Nephron (organoid): Measurements from ENCODE around the gene DMAP1.

Source experiments
- H3K27ac Mint-ChIP-seq, 3 experiments: 2 replicates each; pipeline ENCODE4 v1.8.0; 2020; ENCODE audit warnings: mixed read lengths in 3 of 3, mild to moderate bottlenecking in 2 of 3, moderate library complexity in 1 of 3
- H3K27me3 Mint-ChIP-seq: 2 replicates; pipeline ENCODE4 v1.8.0; 2021; ENCODE audit warnings: low read depth, mild to moderate bottlenecking, moderate library complexity, mixed read lengths
- H3K36me3 Mint-ChIP-seq: 2 replicates; pipeline ENCODE4 v1.8.0; 2020; ENCODE audit warnings: low read depth, mixed read lengths
- H3K4me1 Mint-ChIP-seq: 2 replicates; pipeline ENCODE4 v1.8.0; 2020; ENCODE audit warnings: mixed read lengths
- H3K4me3 Mint-ChIP-seq, 3 experiments: 2 replicates each; pipeline ENCODE4 v1.8.0; 2020; ENCODE audit warnings: mild to moderate bottlenecking in 3 of 3, mixed read lengths in 3 of 3, moderate library complexity in 2 of 3
- H3K9me3 Mint-ChIP-seq: 2 replicates; pipeline ENCODE4 v1.8.0; 2020; ENCODE audit warnings: mixed read lengths
- CTCF ChIP-seq, 3 experiments: fragments of 200-600 bp; sonication (generic); IDR thresholded peaks; one replicate each; pipeline ENCODE4 v1.5.0; 2021; ENCODE audit warnings: antibody characterized with exemption in 3 of 3; ENCODE audit not compliant: unreplicated experiment in 3 of 3

Gene DMAP1

GRCh38 chr1:44223187-44223610, 9.9 kb downstream of the DMAP1 start:
- Mint-ChIP-seq H3K4me3 (no peak overlapping the region), H3K27me3 (no peaks in the 10 kb centered on the region), H3K27ac (peak overlapping the region in 1 of 3 experiments; percentile 8), H3K4me1 (peaks cover 12% of the 10 kb centered on the region), H3K36me3 (peaks cover 54% of the 10 kb centered on the region), H3K9me3 (no peaks in the 10 kb centered on the region)
- TF ChIP-seq CTCF (IDR thresholded peaks at IDR 0.05; ENCODE audit: unreplicated experiment in 3 of 3), result no peak

- Mint-ChIP-seq H3K36me3 (peaks cover 45% of the 10 kb centered on the region), H3K27me3 (no peaks in the 10 kb centered on the region), H3K27ac (no peak overlapping the region), H3K9me3 (no peaks in the 10 kb centered on the region), H3K4me3 (no peak overlapping the region), H3K4me1 (peaks cover 12% of the 10 kb centered on the region)
- TF ChIP-seq CTCF (IDR thresholded peaks at IDR 0.05; ENCODE audit: unreplicated experiment in 3 of 3), result no peak
Measured at GRCh38 chr1:44225761-44226160, 12.5 kb downstream of the DMAP1 start.

- Mint-ChIP-seq H3K9me3 (no peaks in the 10 kb centered on the region), H3K27ac (no peak overlapping the region), H3K4me1 (peaks cover 12% of the 10 kb centered on the region), H3K4me3 (no peak overlapping the region), H3K36me3 (peaks cover 52% of the 10 kb centered on the region), H3K27me3 (no peaks in the 10 kb centered on the region)
- no peak for TF ChIP-seq CTCF (IDR thresholded peaks at IDR 0.05; ENCODE audit: unreplicated experiment in 3 of 3)
Measured at GRCh38 chr1:44227211-44227610, 13.9 kb downstream of the DMAP1 start.

- TF ChIP-seq CTCF (IDR thresholded peaks at IDR 0.05; ENCODE audit: unreplicated experiment in 3 of 3), result no peak
- peaks cover 12% of the 10 kb centered on the region for H3K4me1 Mint-ChIP-seq
- no peaks in the 10 kb centered on the region for H3K9me3 Mint-ChIP-seq
- H3K36me3 Mint-ChIP-seq, result peaks cover 61% of the 10 kb centered on the region
- no peaks in the 10 kb centered on the region for H3K27me3 Mint-ChIP-seq
- no peak overlapping the region for H3K27ac Mint-ChIP-seq
- no peak overlapping the region for H3K4me3 Mint-ChIP-seq
Measured at GRCh38 chr1:44228218-44228617, 14.9 kb downstream of the DMAP1 start.

- peaks cover 66% of the 10 kb centered on the region for H3K36me3 Mint-ChIP-seq
- H3K4me1 Mint-ChIP-seq, result peaks cover under 1% of the 10 kb centered on the region
- no peaks in the 10 kb centered on the region for H3K9me3 Mint-ChIP-seq
- H3K27ac Mint-ChIP-seq, result no peak overlapping the region
- no peaks in the 10 kb centered on the region for H3K27me3 Mint-ChIP-seq
- no peak for TF ChIP-seq CTCF (IDR thresholded peaks at IDR 0.05; ENCODE audit: unreplicated experiment in 3 of 3)
- no peak overlapping the region for H3K4me3 Mint-ChIP-seq
Measured at GRCh38 chr1:44229435-44230167, 16.3 kb downstream of the DMAP1 start.

GRCh38 chr1:44230796-44231195, 17.5 kb downstream of the DMAP1 start:
- Mint-ChIP-seq H3K4me3 (no peak overlapping the region), H3K27me3 (no peaks in the 10 kb centered on the region), H3K27ac (no peak overlapping the region), H3K36me3 (peaks cover 64% of the 10 kb centered on the region), H3K9me3 (no peaks in the 10 kb centered on the region), H3K4me1 (no peaks in the 10 kb centered on the region)
- no peak for TF ChIP-seq CTCF (IDR thresholded peaks at IDR 0.05; ENCODE audit: unreplicated experiment in 3 of 3)
